ENCODE data around the gene FBXW4. TPM values are rescaled to one million over a fixed set of nuclear protein-coding genes. Genes with fewer than 3 reads are reported as not detected.

The FBXW4 gene
- total RNA-seq, 4 donors from 2014 or later, result 45.1 to 94.7 (median 64.3) TPM

- TF ChIP-seq CTCF (IDR thresholded peaks at IDR 0.05), result no peak
- no peak for TF ChIP-seq POLR2A (IDR thresholded peaks at IDR 0.05)
- Histone ChIP-seq H3K27me3 (no peaks in the 10 kb centered on the region), H3K36me3 (no peaks in the 10 kb centered on the region), H3K4me3 (no peak overlapping the region), H3K27ac (no peak overlapping the region), H3K4me1 (no peaks in the 10 kb centered on the region), H3K9me3 (peaks cover 0 to 8% of the 10 kb centered on the region in 2 donors)
- no peak for DNase-seq
- intact Hi-C loops (cut with DNase I; ENCODE audit: low total_unique reads), result no loop called here
Observed at GRCh38 chr10:101576211-101576863, 118.6 kb downstream of the FBXW4 start.

GRCh38 chr10:101575580-101576210 lies 119.3 kb downstream of the FBXW4 start:
- no peak for DNase-seq
- intact Hi-C loops (cut with DNase I; ENCODE audit: low total_unique reads), result no loop called here
- Histone ChIP-seq H3K4me1 (peaks cover 0 to under 1% of the 10 kb centered on the region in 2 donors), H3K36me3 (no peaks in the 10 kb centered on the region), H3K9me3 (peaks cover 0 to 8% of the 10 kb centered on the region in 2 donors), H3K27me3 (no peaks in the 10 kb centered on the region), H3K4me3 (no peak overlapping the region), H3K27ac (no peak overlapping the region)
- TF ChIP-seq POLR2A (IDR thresholded peaks at IDR 0.05), result no peak
- TF ChIP-seq CTCF (IDR thresholded peaks at IDR 0.05), result no peak

GRCh38 chr10:101575091-101575490 lies 119.9 kb downstream of the FBXW4 start:
- no peak for TF ChIP-seq CTCF (IDR thresholded peaks at IDR 0.05)
- TF ChIP-seq POLR2A (IDR thresholded peaks at IDR 0.05), result no peak
- H3K4me1 ChIP-seq, result peaks cover 0 to 6% of the 10 kb centered on the region in 2 donors
- intact Hi-C loops (cut with DNase I; ENCODE audit: low total_unique reads), result no loop called here
- H3K27me3 ChIP-seq, result no peaks in the 10 kb centered on the region
- no peak for DNase-seq
- H3K4me3 ChIP-seq, result no peak overlapping the region
- H3K27ac ChIP-seq, result no peak overlapping the region
- no peaks in the 10 kb centered on the region for H3K36me3 ChIP-seq
- H3K9me3 ChIP-seq, result peaks cover 0 to 8% of the 10 kb centered on the region in 2 donors

GRCh38 chr10:101573885-101574753 lies 120.9 kb downstream of the FBXW4 start:
- H3K4me3 ChIP-seq, result no peak overlapping the region
- intact Hi-C loops (cut with DNase I; ENCODE audit: low total_unique reads), result no loop called here

More at GRCh38 chr10:101573885-101574753, 120.9 kb downstream of the FBXW4 start:
- H3K9me3 ChIP-seq, result peaks cover 0 to 8% of the 10 kb centered on the region in 2 donors
- H3K27ac ChIP-seq, result no peak overlapping the region
- H3K27me3 ChIP-seq, result peaks cover 9% of the 10 kb centered on the region in 2 donors
- no peak for DNase-seq
- TF ChIP-seq CTCF (IDR thresholded peaks at IDR 0.05) (no peak), POLR2A (IDR thresholded peaks at IDR 0.05) (no peak)
- peaks cover 0 to 15% of the 10 kb centered on the region in 2 donors for H3K4me1 ChIP-seq
- no peaks in the 10 kb centered on the region for H3K36me3 ChIP-seq

Data from uterus (tissue), 4 donors.